Medulla oblongata (tissue), 1 donor: ENCODE results near the gene AGFG1.
"Not testable (repeated sequence)": the region's sequence is repeated elsewhere in the genome, so short reads cannot be mapped to it uniquely, and the experiment has no call there.

Source experiments
- DNase-seq: peaks from one replicate; pipeline ENCODE4 v3.0.0-alpha.2; 2015; ENCODE audit errors: extremely low spot score

AGFG1 gene

DNA sequence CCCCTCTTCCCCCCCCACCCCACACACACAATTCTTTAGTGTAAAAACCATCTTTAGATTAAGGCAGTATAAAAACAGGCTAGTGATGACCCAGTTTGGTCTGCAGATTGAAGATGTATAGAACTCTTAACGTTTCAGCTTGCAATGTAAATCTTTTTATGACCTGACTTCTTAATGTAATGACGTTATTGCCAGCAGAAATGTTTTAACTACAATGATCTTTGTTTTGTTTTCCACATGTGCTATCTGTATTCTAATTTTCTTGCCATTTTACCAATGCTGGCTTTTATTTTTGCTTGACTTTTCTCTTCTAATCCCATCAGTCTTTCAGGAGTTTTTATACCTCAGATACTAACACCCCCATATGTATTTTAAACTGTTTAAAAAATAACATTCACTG, 25.2 kb downstream of the AGFG1 start:
- no peak for DNase-seq

DNA sequence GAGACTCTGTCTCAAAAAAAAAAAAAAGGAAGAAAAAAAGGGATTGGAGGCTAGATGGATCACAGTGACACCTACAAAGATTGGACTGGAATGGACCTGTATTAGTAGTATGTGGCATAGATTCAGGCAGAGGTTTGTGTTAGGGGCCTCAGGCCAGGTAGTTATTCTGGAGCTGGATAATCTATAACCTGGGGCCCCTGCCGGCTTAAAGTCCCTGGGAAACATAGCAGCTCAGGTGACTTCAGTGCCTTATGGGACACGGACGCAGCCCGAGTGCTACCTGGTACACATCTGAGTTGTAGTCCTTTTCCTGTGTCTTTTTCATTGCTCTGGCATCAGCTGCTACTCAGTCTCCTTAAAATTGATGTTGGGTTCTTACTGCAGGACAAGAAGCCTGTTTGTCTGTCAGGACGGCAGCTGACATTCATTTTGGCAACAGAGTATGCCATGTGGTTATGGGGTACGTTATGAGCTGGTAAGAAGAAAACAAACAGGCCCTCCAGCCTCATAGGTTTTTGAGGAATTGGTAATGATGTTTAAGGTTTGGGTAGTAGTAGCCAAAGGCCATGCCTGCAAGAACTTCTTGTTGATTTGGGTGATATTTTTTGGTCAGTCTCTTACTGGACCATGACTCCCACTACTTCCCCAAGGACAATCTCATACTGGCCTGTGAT, 27.8 kb downstream of the AGFG1 start:
- DNase-seq = no peak

DNA sequence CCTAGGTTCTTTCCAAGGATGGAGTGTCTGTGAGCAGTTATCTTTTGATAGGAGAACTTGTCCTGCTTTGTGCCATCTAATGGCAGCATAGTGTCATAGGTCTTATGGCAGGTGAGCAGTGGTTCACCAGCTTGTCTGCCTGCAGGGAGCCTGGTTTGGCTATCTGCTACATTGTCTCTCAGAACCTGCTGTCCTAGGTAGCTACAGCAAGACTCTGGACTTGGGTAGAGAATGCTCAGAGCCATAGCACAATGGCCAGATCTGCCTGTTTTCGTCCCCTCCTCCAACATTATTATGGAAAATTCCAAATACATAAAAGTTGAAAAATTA, 28.3 kb downstream of the AGFG1 start:
- no peak for DNase-seq

DNA sequence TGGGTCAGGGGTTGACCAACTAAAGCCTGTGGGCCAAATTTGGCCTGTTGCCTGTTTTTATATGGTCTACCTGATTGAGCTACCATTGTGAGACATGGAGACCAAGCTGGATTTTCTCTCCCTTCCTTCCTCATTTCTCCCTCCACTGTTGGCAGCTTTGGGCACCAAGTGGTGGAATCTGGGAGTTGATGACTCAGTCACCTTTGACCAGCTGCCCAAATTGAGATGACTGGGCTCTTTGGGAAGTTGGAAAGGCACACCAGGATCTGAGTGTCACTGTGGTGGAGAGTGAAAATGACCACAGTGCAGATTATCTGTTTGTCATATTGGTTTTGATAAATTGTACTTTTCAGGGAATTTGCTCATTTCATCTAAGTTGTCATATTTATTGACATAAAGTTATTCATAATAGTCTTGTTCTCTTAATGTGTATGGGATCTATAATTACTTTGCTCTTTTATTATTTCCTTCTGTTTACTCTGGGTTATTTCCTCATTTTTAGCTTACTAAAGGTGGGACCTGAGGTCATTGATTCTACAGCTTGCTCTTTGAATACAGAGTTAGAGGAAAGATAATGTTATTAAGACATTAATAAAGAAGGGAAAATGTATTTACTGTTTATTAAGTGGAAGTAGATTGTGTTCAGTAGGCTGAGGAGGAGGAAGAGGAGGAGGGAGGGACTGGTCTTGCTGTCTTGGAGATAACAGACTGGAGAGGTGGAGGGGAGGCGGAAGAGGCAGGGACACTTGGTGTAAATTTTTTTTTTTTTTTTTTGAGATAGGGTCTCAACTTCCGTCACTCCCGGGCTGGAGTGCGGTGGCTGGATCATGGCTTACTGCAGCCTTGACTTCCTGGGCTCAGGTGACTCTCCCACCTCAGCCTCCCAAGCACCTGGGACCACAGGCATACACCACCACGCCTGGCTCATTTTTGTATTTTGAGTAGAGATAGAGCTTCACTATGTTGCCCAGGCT, 31.8 kb downstream of the AGFG1 start:
- no peak for DNase-seq

DNA sequence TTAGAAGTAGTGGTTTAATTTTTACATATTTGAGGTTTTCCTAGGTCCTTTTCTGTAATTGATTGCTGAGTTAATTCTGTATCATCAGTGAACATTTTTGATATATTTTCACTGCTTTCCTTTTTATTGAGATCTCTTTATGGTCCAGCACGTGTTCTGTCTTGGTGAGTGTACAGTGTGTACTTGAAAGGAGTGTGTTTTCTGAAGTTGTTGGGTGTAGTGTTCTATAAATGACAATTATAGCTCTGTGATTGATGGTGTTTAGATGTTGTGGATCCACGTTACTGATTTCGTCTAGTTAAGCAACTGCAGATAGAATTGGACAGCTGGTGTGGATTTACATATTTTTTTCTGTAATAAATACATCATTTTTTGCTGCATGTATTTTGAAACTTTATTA, 32.7 kb downstream of the AGFG1 start:
- no peak for DNase-seq

DNA sequence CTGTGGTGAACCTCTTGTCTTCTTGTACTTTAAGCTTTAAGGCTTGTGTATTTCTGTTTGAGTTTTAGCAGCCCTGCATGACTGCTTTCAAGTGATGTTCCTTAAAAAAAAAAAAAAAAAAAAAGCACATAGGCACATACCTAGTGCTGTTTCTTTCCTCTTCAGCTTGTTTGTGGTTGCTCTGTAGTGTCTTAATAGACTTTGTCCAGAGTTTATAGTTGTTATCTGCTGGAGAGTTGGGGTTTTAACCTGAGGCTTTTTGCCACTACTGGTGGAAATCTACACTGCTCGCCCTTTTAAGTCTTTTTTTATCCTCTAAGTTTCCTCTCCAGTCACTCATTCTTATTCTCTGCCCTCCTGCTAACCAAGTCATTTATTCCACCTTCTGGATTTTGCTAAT, 34.5 kb downstream of the AGFG1 start:
- DNase-seq = no peak

DNA sequence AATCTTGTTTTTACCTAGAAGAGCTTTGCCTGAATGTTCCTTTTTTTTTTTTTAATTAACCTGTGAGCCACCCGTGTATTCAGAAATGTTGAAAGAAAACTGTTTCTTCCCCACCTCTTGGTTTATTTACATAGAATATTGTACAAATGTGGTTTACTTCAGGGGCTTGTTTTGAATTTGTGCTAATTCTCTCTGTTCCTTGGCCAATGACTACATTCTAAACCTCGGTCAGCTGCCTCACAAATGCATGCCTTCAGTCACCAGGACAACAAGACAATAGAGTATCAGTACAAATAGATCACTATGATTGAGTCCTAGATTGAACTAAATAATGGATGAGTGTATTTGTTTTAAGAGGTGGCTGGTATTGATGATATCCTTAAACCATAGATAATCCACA, 36.0 kb downstream of the AGFG1 start:
- peak; percentile 27 for DNase-seq

DNA sequence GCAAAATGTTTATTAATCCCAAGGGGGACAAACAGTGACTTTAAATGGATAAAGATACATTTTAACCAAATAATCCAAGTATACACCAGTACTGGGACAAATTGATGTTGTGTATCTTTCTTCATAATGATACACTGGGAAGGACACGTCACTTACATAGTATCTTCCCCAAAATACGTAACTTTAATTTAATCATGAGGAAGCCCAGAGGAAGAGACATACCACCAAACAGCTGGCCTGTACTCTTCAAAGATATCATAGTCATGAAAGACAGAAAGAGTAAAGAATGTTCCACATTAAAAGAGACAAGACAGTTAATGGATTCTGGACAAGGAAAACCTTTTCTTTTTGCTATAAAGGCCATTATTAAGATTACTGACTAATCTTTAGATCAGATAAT, 37.1 kb downstream of the AGFG1 start:
- no peak for DNase-seq

DNA sequence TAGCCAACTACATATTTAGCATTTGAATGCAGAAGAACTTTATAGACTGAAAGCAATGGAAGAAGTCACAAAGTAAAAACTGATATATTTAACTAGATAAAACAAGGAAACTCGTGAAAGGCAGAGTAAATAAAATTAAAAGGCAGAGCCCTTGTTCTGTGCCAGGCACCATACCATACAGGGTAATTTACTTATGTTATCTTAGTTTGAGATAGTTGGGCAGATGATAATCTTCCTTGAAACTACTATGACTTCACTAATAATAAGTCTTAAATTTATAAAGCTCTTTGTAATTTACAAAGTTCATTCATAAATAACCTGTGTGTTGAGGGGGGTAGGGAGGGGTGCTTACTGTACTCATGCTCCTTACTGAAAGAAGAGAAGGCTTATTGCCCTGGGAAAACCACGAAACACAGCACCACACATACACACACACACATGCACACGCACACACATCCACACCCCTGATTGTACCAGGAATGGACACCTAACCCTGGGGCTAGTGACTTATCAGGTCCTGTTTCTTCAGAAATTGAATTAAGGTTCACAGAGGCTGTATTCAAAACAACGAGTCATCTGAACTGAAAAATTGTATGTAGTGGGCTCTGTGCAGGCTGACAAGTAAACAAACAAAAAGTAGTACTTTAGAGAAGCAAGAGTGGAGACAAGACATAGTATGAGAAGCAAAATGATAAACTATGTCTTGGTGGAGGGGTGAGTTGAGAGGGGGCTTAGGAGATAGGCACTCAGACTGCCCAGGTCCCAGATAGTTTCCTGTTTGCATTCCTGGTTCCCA, 38.1 kb downstream of the AGFG1 start:
- DNase-seq = no peak

DNA sequence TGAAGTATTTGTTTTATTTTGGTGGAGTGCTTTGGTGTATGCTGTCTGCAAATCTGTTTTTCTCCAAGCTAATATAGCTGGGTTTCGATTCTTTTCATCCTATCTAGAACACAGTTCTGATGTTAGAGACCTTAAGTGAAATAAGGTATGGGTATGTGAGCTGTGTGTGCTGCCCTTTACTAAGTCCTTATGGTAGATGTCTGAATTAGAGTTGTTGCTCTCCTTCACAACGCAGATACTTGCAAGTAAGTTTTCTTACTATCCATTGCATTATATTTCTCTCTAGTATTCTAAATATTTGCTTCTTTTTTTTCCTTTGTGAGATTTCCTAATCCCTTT, 38.6 kb downstream of the AGFG1 start:
- DNase-seq = no peak

DNA sequence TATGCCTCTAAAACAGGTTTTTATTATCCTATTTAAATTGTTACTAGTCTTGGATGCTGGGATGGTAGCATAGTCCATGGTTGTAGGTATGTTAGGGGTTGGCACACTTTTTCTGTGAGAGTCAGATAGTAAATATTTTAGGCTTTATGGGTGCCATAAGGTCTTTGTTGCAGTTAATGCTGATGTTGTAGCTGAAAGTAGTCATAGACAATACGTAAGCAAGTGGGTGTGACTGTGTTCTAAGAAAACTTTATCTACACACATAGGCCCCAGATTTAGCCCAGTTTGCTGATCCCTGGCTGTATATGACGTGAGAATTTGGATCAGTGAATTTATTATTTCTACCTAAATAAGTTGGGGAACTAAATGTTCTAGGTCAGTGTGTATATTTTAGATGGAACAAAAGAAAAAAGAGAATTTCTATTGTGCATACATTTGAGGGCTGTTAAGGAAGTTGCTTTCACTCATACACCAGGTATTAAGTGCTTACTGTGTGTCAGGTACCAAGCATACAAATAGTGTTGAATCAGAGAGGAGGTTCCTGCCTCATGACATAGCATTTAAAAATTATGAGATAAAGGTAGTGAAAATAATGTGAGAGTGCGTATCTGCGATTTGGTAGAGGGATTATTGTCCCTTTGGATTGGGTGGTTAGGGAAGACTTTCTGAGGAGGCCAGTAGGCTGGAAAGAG, 39.4 kb downstream of the AGFG1 start:
- DNase-seq = no peak

DNA sequence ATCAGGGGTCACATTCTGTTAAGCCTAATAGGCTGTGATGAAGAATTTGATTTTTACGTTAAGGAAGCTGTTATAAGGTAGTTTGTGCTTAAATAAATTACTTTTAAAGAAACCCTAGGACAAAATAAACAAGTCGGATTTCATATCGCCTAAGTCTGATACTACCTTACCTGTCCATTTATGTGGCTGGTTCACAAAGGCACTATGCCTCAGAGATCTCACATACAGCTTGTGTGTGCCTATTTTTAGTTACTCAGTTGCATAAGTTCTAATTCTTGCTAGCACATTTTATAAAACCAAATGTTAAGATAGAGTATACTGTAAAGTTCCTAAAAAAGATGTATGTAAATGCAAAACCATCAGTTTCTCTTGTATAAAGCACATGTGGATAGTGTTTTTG, 40.0 kb downstream of the AGFG1 start:
- DNase-seq = no peak

DNA sequence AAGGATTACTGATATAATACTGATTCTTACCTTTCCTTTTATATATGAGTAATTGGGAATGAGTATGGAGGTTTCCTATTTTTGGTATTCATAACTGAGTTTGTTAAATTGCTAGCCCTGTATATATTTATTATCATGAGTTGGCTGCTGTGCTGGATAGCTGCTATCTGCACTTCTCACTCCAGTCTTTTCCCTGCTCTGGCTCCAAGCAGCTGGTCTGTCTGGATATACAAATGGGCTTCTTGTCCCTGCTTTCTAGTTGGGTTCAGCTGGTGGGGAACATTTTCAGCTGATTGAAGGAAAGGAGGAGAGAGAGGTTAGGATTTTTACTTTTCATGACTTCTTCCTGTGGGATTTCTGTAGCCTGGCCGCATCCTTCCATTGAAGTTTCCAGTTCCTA, 41.2 kb downstream of the AGFG1 start:
- peak; percentile 63 for DNase-seq

DNA sequence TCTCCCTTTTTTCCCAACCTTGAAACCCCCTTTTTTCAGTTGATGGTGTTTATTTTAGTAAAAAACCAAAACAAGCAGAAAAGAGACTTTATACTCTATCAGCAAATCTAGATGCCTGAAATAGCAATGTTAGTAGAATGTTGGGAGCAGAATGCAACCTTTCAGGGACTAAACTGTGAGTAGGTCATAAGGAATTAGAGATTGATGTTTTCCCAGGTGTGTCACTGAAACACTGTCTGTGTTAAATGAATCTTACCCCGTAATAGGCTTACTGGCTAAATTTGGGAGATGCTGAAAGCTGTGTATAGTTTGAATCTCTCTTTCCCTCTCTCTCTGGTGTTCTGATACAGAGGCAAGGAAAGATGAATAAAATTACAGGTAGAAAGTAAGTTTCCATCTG, 43.8 kb downstream of the AGFG1 start:
- DNase-seq = no peak

DNA sequence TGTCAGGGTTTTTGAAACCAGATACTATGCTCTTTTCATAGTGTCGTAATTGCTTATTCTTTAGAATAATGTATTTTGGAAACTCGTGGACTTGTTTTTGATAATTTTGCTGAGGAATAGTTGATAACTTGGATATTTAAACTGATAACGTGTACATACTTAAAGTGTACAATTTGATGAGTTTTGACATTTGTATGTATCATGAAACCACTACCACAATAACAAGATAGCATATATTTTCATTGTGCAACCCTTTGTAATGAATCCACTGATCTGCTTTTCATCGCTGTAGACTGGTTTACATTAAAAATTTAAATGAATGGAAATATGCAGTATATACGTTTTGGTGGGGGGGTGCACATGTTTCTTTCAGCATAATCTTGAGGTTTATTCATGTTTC, 45.8 kb downstream of the AGFG1 start:
- no peak for DNase-seq

DNA sequence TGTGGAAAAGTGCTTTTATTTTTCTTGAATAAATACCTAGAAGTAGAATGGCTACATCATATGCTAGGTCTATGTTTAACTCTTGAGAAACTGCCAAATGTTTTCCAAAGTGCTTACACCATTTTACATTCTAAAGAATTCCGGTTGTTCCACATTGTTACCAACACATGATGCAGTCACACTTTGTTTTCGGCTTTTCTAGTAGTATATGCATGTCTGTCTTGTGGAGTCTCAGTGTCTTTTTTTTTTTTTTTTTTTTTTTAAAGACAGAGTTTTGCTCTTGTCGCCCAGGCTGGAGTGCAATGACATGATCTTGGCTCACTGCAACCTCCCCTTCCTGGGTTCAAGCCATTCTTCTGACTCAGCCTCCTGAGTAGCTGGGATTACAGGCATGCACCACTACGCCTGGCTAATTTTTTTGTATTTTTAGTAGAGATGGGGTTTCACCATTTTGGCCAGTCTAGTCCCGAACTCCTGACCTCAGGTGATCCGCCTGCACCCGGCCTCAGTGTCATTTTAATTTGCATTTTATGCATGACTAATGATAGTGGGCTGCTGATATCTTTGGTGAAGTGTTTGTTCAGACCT, 46.4 kb downstream of the AGFG1 start:
- DNase-seq = not testable (repeated sequence)

DNA sequence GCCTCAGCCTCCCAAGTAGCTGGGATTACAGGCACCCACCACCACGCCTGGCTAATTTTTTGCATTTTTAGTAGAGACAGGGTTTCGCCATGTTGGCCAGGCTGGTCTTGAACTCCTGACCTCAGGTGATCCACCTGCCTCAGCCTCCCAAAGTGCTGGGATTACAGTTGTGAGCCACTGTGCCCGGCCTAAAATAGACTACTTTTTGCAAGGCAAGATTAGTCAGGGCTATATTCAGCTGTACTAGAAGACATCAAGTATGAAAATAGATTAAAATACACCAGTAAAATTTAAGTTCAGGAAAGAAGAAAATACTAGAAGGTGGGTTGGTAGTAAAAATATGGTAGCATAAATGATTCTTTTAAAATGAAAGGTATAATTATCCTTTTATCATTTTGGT, 49.2 kb downstream of the AGFG1 start:
- DNase-seq = not testable (repeated sequence)

DNA sequence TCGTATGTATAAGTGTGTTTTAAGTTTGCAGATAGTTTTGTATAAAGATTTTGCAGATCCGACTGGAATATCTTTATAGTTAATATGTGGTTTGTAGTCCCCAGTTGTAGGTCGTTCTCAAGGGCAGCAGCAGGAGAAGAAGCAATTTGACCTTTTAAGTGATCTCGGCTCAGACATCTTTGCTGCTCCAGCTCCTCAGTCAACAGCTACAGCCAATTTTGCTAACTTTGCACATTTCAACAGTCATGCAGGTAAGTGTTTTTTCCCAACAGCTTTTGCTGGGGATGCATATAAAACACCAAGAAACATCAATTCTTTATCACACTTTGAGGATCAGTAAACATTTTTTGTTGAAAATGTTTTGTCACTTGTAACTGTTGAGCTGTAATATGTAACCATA, 52.7 kb downstream of the AGFG1 start:
- no peak for DNase-seq

DNA sequence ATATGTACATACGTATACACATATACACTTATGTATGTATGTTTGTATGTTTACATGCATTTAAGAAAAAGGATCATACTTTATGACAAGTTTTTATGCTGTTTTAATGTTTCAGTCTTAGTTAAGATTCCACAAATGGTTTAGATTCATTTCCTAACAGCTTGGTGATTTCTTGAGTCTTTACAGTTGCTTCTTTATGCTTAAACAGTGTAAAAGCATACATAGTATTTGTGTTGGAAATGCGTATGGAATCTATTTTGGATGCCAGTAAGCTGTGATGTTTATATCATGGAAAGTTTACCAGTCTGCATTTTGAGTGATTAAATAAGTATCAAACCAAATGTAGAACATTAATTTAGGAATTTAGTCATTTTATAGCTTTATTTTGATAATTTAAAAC, 55.4 kb downstream of the AGFG1 start:
- no peak for DNase-seq

DNA sequence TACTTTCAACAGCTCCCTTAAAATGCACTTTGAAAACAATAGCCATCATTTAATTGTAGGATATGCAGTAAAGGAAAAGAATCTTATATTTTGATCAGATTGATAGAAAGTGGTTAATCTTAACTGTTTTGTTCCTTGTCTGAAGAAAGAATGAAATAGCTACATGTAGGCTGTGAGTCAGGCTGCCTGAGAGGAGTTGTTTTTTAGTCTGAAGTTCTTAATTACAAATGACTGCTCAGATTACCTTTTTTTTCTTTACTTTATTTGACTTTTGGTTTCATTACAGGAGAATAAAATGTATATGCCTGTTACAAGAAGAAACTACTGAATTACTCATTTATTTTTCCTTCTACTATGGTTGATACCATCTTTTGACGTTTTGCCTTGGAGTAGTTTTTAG, 56.8 kb downstream of the AGFG1 start:
- no peak for DNase-seq

DNA sequence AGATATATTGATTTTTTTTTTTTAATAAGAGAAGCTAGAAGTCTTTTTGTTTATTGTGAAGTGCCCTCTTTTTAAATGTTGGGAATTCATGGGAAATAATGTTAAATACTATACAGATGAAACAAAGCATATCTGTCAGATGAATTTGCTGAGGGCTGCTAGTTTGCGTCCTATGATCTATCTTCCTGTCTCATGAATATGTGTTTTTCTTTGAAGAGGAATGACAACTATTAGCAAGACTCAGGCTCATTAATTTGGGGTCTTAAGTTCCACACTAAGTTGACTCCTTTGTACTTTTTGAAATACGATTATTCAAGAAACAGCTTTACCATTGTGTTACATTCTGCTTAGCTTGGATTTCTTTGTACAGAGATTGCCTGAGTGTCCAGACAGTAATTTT, 57.9 kb downstream of the AGFG1 start:
- no peak for DNase-seq

DNA sequence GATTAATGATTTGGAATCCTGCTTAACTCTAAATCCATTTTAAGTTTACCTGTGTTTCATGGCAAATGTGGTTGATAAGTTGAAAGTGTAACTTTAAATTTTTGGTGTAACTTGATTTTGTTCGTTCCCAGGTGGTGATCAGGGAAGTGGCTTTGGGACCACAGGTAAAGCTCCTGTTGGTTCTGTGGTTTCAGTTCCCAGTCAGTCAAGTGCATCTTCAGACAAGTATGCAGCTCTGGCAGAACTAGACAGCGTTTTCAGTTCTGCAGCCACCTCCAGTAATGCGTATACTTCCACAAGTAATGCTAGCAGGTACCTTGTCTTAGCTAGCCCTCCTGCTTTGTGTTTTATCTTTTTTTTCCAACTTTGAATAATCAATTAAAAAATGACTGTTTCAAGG, 62.8 kb downstream of the AGFG1 start:
- no peak for DNase-seq
